Muscle layer of duodenum (tissue), 2 donors: ENCODE measurements around the gene WWOX.

ENCODE experiments used
- H3K27ac ChIP-seq: one replicate; pipeline ENCODE4 v1.7.0; 2013; ENCODE audit warnings: mild to moderate bottlenecking, low read length
- H3K27me3 ChIP-seq: one replicate; pipeline ENCODE4 v1.7.0; 2013; ENCODE audit warnings: low read depth, mild to moderate bottlenecking, control low read depth, low read length
- H3K36me3 ChIP-seq, 2 donors: one replicate each; pipeline ENCODE4 v1.7.0; 2013; ENCODE audit warnings: low read length in 2 of 2, control low read depth in 1 of 2, mild to moderate bottlenecking in 1 of 2; ENCODE audit not compliant: insufficient read depth in 2 of 2, control insufficient read depth in 1 of 2
- H3K4me1 ChIP-seq, 2 donors: one replicate each; pipeline ENCODE4 v1.7.0; 2013; ENCODE audit warnings: low read length in 2 of 2, mild to moderate bottlenecking in 2 of 2, control low read depth in 1 of 2, moderate library complexity in 1 of 2; ENCODE audit not compliant: insufficient read depth in 2 of 2, control insufficient read depth in 1 of 2
- H3K4me3 ChIP-seq, 2 donors: one replicate each; pipeline ENCODE4 v1.7.0; 2013; ENCODE audit warnings: low read length in 2 of 2, low read depth in 1 of 2, mild to moderate bottlenecking in 1 of 2
- H3K9me3 ChIP-seq, 2 donors: one replicate each; pipeline ENCODE4 v1.7.0; 2013; ENCODE audit warnings: low read length in 2 of 2, control low read depth in 1 of 2, mild to moderate bottlenecking in 1 of 2; ENCODE audit not compliant: control insufficient read depth in 1 of 2
- donor health status: healthy.

The WWOX gene

DNA sequence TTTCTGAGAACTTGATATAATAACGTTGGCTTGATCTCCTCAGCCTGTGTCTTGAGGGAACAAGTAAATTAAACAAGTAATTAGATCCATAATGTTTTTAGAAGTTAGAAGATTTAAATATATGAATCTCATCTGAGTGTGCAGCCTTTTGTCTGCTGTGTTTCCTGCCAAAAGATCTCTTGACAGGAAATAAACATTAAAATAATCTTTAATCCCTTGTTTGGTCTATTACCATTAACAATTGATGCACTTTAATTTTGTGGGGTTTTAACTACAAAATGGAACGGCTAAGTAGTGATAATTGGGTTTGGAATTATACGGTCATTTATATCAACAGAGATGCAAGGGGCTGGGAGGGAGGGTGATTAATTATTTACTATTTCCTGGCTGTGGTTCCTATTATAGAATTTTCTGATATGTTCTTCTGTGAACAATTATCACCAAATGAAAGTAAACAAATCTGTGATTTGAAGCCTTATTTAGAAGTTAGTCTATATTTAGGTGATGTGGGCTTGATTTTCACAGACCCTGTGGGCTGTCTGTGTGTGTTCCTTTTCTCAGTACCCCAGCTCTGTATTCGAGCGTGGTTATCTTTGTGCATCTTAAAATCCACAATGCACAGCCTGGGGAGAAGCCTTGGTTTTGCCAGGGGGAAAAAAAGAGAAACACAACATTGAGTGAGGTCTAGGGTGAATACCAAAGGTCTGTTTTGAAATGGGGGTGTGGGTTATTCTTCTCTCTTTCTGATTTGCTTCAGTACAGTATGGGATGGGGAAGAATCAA lies 556.1 kb downstream of the WWOX start:
- Histone ChIP-seq H3K27ac (no peak overlapping the region), H3K36me3 (no peaks in the 10 kb centered on the region), H3K27me3 (no peaks in the 10 kb centered on the region), H3K9me3 (no peaks in the 10 kb centered on the region), H3K4me1 (no peaks in the 10 kb centered on the region), H3K4me3 (no peak overlapping the region)

DNA sequence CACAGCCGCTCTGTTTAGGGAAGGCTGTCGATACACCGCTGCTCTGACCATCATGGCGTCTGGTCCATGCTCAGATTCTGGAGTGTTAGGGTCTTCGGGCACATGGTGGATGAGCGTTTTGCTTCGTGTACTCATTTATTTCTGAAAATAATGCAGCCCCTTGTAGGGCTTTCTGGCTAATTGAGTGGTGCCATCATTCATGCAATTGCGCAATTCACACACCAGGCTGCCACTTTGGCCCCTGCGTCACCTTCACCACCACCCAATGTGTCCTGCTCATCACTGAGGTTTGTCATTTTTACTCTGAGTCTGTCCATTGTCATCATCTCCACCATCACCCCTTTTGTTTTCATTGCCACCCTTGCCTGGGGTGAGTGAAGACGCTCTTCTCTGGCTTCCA lies 557.4 kb downstream of the WWOX start:
- no peak overlapping the region for H3K27ac ChIP-seq
- H3K4me1 ChIP-seq = no peaks in the 10 kb centered on the region
- H3K27me3 ChIP-seq = no peaks in the 10 kb centered on the region

DNA sequence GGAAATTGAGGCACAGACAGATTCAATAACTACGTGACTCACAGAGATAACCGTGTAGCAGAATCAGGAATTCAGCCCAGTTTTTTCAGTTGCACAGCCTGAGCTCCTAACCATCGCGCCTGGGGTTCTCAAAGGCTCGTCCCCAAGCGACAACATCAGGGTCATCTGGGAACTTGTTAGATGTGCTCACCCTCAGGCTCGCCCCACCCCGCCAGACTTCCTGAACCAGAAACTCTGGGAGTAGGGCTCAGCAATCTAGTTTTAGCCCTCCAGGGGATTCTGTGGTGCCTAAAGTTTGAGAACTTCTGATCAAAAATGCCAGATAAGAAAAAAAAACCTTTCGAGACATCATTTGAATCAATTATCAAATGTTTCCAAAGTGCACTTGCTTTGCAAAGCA lies 559.8 kb downstream of the WWOX start:
- H3K4me1 ChIP-seq = no peaks in the 10 kb centered on the region
- no peak overlapping the region for H3K4me3 ChIP-seq
- H3K36me3 ChIP-seq = no peaks in the 10 kb centered on the region
- H3K9me3 ChIP-seq = no peaks in the 10 kb centered on the region
- no peak overlapping the region for H3K27ac ChIP-seq
- no peaks in the 10 kb centered on the region for H3K27me3 ChIP-seq

More for the DNA sequence above, 557.4 kb downstream of the WWOX start:
- no peak overlapping the region for H3K4me3 ChIP-seq
- no peaks in the 10 kb centered on the region for H3K9me3 ChIP-seq
- H3K36me3 ChIP-seq = no peaks in the 10 kb centered on the region

DNA sequence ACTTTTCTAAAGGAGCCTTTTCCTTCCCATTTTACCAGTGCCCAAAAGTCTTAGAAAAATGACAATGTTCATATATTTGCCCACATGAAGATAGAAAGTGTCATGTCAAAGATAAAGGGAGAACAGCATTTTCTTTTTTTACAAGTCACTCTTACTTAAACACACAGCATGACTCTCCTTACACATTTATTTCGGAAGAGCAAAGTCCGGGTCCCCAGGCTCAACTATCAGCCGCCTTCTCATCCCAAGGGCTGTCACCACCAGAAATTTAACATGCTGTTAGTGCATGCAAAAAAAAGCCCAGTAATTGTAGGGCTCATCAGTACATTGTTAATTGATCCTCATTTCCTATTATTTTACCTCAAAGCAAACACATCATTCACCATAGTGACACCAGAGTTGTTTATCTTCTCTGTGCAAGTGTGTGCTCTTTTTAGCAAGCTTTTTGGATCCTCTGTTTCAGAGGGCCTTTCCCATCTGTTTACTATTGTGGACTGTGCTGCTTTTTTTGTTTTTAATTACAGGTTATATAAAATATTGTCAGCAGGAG lies 560.3 kb downstream of the WWOX start:
- H3K27ac ChIP-seq = no peak overlapping the region

DNA sequence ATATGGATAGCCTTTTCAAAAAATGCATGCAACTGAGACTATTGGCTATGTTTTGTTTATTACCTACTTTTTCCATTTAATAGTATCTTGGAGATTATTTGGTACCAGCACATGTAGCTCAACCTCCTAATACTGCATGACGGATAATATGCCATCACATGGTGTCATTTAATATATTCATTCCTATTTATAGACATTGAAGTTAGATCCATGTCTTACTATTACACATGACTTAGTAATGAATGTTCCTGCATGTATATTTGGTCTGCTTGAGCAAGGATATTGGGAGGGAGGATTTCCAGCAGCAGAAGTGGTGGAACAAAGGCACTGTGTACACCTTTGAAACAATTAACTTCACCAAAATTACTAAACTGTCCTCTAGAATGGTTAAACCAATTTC lies 561.3 kb downstream of the WWOX start:
- Histone ChIP-seq H3K4me1 (no peaks in the 10 kb centered on the region), H3K36me3 (no peaks in the 10 kb centered on the region), H3K27ac (no peak overlapping the region), H3K27me3 (no peaks in the 10 kb centered on the region), H3K9me3 (no peaks in the 10 kb centered on the region), H3K4me3 (no peak overlapping the region)

More for the DNA sequence above, 560.3 kb downstream of the WWOX start:
- H3K36me3 ChIP-seq = no peaks in the 10 kb centered on the region
- H3K9me3 ChIP-seq = no peaks in the 10 kb centered on the region
- no peak overlapping the region for H3K4me3 ChIP-seq
- no peaks in the 10 kb centered on the region for H3K27me3 ChIP-seq
- no peaks in the 10 kb centered on the region for H3K4me1 ChIP-seq

DNA sequence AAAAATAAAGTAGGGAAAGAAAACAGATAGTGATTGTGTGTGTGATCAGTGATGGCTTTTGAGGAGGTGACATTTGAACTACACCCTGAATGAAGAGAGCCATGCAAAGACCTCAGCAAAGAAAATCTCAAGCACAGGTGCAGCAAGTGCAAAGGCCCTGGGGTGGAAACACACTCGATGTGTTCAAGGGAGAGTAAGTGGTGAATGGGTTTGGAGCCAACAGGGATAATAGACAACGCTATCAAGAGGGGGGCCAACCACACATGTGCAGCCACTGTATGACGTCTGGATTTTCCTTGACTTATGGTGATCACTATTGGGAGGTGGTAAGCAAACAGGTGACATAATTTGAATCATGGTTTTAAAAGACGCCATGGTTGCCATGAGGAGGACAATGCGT lies 564.2 kb downstream of the WWOX start:
- Histone ChIP-seq H3K36me3 (no peaks in the 10 kb centered on the region), H3K4me3 (no peak overlapping the region), H3K27ac (no peak overlapping the region), H3K4me1 (no peaks in the 10 kb centered on the region), H3K9me3 (no peaks in the 10 kb centered on the region), H3K27me3 (no peaks in the 10 kb centered on the region)

DNA sequence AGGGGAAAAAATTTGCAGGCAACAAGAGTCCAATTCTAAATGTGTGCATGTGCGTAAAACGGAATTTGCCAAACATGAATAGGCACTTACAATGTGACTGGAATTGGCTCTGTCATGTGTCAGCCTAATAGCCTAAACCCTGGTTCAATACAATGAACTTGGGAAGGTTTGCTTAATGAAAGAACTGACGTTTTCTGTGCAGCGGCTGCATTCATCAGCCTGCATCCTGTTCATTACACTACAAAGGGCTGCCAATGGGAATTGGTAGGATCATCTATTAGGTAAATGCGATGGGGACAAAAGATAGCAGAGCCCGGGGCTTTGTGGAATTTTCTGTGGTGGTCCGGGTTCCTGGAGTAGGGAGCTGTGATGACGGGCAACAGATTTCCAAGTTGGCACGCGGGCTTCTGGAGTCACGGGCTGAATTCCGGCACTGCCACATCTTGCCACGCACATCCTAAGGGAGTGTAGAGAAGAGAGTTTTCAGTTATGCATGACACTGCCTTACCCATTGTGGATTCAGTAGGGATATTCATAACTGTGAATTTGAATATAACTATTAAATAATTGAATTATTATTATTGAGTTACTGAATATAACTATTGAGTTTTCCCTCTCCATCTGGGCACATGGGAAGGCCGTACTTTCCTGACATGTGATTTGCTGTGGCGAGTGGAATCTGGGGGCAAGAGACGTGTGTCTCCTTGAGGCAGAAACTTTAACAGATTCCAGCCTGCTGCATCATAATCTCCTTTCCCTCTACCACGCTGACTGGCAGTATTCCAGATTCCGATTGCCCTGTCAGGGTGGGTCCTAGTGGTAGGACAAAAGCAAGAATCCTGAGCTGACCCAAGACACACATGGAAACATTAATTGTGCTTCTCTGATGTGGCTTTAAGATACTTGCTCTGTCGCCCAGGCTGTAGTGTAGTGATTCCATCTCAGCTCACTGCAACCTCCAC lies 565.6 kb downstream of the WWOX start:
- no peaks in the 10 kb centered on the region for H3K36me3 ChIP-seq
- H3K4me1 ChIP-seq = no peaks in the 10 kb centered on the region
- H3K4me3 ChIP-seq = no peak overlapping the region
- H3K9me3 ChIP-seq = no peaks in the 10 kb centered on the region
- H3K27me3 ChIP-seq = no peaks in the 10 kb centered on the region
- H3K27ac ChIP-seq = no peak overlapping the region

DNA sequence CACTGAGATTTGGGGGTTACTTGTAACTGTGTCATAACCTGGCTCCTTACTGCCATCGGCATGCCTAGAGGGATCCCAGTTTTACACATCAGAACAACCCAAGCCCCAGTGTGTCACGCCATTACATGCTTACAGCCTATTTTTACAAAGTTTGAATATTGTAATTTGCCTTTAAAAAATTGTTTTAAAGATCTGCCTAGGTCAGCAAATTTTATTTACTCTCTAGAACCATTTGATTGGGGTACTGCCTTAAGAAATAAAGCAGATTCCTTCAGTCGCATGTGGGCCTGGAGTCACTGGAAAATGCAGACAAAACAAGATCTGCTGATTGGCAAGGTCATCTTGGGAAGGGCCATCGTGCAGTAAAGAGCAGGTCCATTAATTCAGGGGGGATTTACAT lies 566.9 kb downstream of the WWOX start:
- H3K27ac ChIP-seq = no peak overlapping the region
- no peaks in the 10 kb centered on the region for H3K4me1 ChIP-seq

DNA sequence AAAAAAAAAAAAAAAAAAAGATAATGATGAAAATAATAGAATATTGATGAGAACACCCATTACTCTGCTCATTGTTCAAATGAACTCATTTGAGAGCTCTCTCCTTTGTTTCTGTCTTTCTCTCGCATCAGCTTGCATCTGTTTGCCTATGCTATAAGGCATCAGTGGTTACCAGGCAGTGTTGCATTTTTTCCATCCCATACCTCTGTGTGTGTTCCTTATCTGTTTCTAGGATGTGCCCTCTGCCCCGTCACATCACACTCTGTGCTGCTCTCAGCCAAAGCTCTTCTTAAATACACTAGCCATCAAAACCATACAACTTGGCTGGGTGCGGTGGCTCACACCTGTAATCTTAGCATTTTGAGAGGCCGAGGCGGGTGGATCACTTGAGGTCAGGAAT lies 568.2 kb downstream of the WWOX start:
- Histone ChIP-seq H3K4me1 (no peaks in the 10 kb centered on the region), H3K9me3 (no peaks in the 10 kb centered on the region), H3K27me3 (no peaks in the 10 kb centered on the region), H3K4me3 (no peak overlapping the region), H3K27ac (no peak overlapping the region), H3K36me3 (no peaks in the 10 kb centered on the region)

More for the DNA sequence above, 566.9 kb downstream of the WWOX start:
- no peaks in the 10 kb centered on the region for H3K9me3 ChIP-seq
- H3K36me3 ChIP-seq = no peaks in the 10 kb centered on the region
- H3K4me3 ChIP-seq = no peak overlapping the region
- no peaks in the 10 kb centered on the region for H3K27me3 ChIP-seq

DNA sequence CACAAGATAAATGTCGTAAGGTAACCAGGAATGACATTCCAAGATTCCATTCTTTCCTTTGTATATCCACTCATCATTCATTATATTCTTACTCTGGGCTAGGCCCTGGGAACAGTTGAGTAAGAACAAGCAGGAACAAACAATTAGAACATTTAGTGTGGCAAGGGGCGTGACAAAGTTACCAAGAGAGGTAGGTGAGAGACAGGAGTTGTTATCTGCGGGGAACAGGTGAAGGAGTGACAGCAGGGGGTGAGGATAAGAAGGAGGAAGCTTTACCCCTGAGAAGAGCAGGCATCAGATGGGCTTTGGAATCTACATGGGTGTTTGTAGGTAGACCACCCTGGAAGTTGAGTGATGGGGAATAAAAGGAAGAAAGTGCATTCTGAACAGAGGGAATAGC lies 568.9 kb downstream of the WWOX start:
- Histone ChIP-seq H3K4me3 (no peak overlapping the region), H3K4me1 (no peaks in the 10 kb centered on the region), H3K9me3 (no peaks in the 10 kb centered on the region), H3K27me3 (no peaks in the 10 kb centered on the region), H3K36me3 (no peaks in the 10 kb centered on the region), H3K27ac (no peak overlapping the region)

DNA sequence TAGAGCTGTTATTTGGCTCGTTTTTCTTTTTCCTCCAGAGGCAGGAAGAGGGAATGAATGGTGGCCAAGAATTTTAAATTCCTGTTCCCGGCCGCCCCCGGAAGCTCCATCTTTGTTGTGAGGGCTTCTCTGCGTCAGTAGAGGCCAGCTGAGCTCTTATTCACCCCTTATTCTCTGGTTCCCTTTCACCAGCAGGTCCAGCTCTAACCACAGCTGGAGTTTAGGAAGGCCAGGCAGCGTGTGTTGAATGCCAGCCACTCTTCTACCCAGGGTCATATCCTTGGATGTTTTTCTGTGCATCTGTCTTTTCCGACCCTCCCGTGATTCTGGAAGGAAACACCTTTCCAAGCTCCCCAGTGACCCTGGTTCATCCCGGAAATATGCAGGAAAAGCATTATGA lies 570.5 kb downstream of the WWOX start:
- Histone ChIP-seq H3K4me3 (no peak overlapping the region), H3K4me1 (no peaks in the 10 kb centered on the region), H3K27me3 (no peaks in the 10 kb centered on the region), H3K36me3 (no peaks in the 10 kb centered on the region), H3K9me3 (no peaks in the 10 kb centered on the region), H3K27ac (no peak overlapping the region)
